IPS-18a (cell line): ENCODE measurements around the gene KRTAP4-1.
"Not testable (repeated sequence)": the region's sequence is repeated elsewhere in the genome, so short reads cannot be mapped to it uniquely, and the experiment has no call there.

Experiments used
- H3K27ac ChIP-seq: one replicate; pipeline ENCODE4 v1.5.1; 2013; ENCODE audit warnings: low read length
- H3K27me3 ChIP-seq: one replicate; pipeline ENCODE4 v1.6.1; 2013; ENCODE audit warnings: mild to moderate bottlenecking, low read length; ENCODE audit not compliant: control insufficient read depth, insufficient read depth
- H3K36me3 ChIP-seq: one replicate; pipeline ENCODE4 v1.6.1; 2013; ENCODE audit warnings: low read depth, low read length; ENCODE audit not compliant: control insufficient read depth
- H3K4me1 ChIP-seq: one replicate; pipeline ENCODE4 v1.6.1; 2013; ENCODE audit warnings: low read depth, low read length; ENCODE audit not compliant: control insufficient read depth
- H3K4me3 ChIP-seq: one replicate; pipeline ENCODE4 v1.5.1; 2013; ENCODE audit warnings: low read length
- H3K9ac ChIP-seq: one replicate; pipeline ENCODE4 v1.6.1; 2013; ENCODE audit warnings: mild to moderate bottlenecking, low read length, moderate library complexity
- H3K9me3 ChIP-seq: one replicate; pipeline ENCODE4 v1.6.1; 2013; ENCODE audit warnings: low read depth, low read length; ENCODE audit not compliant: control insufficient read depth

KRTAP4-1 gene

GRCh38 chr17:41196068-41196467, 11.4 kb upstream of the KRTAP4-1 start:
- no peak overlapping the region for H3K9ac ChIP-seq

GRCh38 chr17:41190328-41190727, 5.6 kb upstream of the KRTAP4-1 start:
- Histone ChIP-seq H3K4me3 (no peak overlapping the region), H3K9me3 (no peaks in the 10 kb centered on the region), H3K27me3 (no peaks in the 10 kb centered on the region), H3K36me3 (no peaks in the 10 kb centered on the region), H3K4me1 (no peaks in the 10 kb centered on the region), H3K9ac (no peak overlapping the region), H3K27ac (no peak overlapping the region)

More at GRCh38 chr17:41196068-41196467, 11.4 kb upstream of the KRTAP4-1 start:
- Histone ChIP-seq H3K27ac (no peak overlapping the region), H3K9me3 (no peaks in the 10 kb centered on the region), H3K4me3 (no peak overlapping the region), H3K36me3 (no peaks in the 10 kb centered on the region), H3K27me3 (no peaks in the 10 kb centered on the region), H3K4me1 (no peaks in the 10 kb centered on the region)

- not testable (repeated sequence) for H3K4me3 ChIP-seq, H3K9ac ChIP-seq, H3K9me3 ChIP-seq, H3K4me1 ChIP-seq, H3K27me3 ChIP-seq, H3K36me3 ChIP-seq, H3K27ac ChIP-seq
These were observed 5.2 kb upstream of the KRTAP4-1 start, which contains the start of gene KRTAP9-1 for GRCh38 chr17:41189837-41190318. KRTAP9-1 (plus strand) TSS chr17:41189887; CDS start chr17:41189887, 0 bp downstream.

GRCh38 chr17:41186872-41187271, 2.2 kb upstream of the KRTAP4-1 start:
- no peaks in the 10 kb centered on the region for H3K36me3 ChIP-seq
- no peaks in the 10 kb centered on the region for H3K4me1 ChIP-seq
- H3K27me3 ChIP-seq: no peaks in the 10 kb centered on the region
- H3K9me3 ChIP-seq: no peaks in the 10 kb centered on the region
- H3K27ac ChIP-seq: no peak overlapping the region
- no peak overlapping the region for H3K4me3 ChIP-seq
- no peak overlapping the region for H3K9ac ChIP-seq

- H3K4me3 ChIP-seq: no peak overlapping the region
- no peak overlapping the region for H3K9ac ChIP-seq
- no peak overlapping the region for H3K27ac ChIP-seq
- H3K36me3 ChIP-seq: no peaks in the 10 kb centered on the region
- H3K9me3 ChIP-seq: no peaks in the 10 kb centered on the region
- no peaks in the 10 kb centered on the region for H3K4me1 ChIP-seq
- H3K27me3 ChIP-seq: no peaks in the 10 kb centered on the region
These were observed 290 bp upstream of the KRTAP4-1 start for GRCh38 chr17:41185001-41185400.

GRCh38 chr17:41178843-41179616, 5.7 kb downstream of the KRTAP4-1 start:
- Histone ChIP-seq H3K4me3 (no peak overlapping the region), H3K9ac (no peak overlapping the region)

GRCh38 chr17:41178341-41178740, 6.4 kb downstream of the KRTAP4-1 start:
- no peaks in the 10 kb centered on the region for H3K36me3 ChIP-seq
- no peaks in the 10 kb centered on the region for H3K27me3 ChIP-seq
- no peaks in the 10 kb centered on the region for H3K4me1 ChIP-seq
- no peaks in the 10 kb centered on the region for H3K9me3 ChIP-seq
- no peak overlapping the region for H3K4me3 ChIP-seq
- no peak overlapping the region for H3K9ac ChIP-seq
- H3K27ac ChIP-seq: no peak overlapping the region

More at GRCh38 chr17:41178843-41179616, 5.7 kb downstream of the KRTAP4-1 start:
- H3K4me1 ChIP-seq: no peaks in the 10 kb centered on the region
- H3K27ac ChIP-seq: no peak overlapping the region
- H3K9me3 ChIP-seq: no peaks in the 10 kb centered on the region
- no peaks in the 10 kb centered on the region for H3K36me3 ChIP-seq
- no peaks in the 10 kb centered on the region for H3K27me3 ChIP-seq

- H3K9ac ChIP-seq: no peak within 1 kb of the TSS
- no peaks in the 10 kb centered on the region for H3K27me3 ChIP-seq
- no peak within 1 kb of the TSS for H3K27ac ChIP-seq
- no peaks in the 10 kb centered on the region for H3K36me3 ChIP-seq
- H3K4me1 ChIP-seq: no peaks in the 10 kb centered on the region
- no peak within 1 kb of the TSS for H3K4me3 ChIP-seq
- H3K9me3 ChIP-seq: no peaks in the 10 kb centered on the region
These were observed 6.9 kb downstream of the KRTAP4-1 start, which contains the start of gene KRTAP4-2 for GRCh38 chr17:41177727-41178271. KRTAP4-2 (minus strand) TSS chr17:41178221; CDS start chr17:41178164, 57 bp downstream.

GRCh38 chr17:41176744-41177387, 7.8 kb downstream of the KRTAP4-1 start:
- no peaks in the 10 kb centered on the region for H3K9me3 ChIP-seq
- H3K9ac ChIP-seq: no peak overlapping the region
- no peaks in the 10 kb centered on the region for H3K27me3 ChIP-seq
- no peaks in the 10 kb centered on the region for H3K4me1 ChIP-seq
- H3K4me3 ChIP-seq: no peak overlapping the region
- H3K36me3 ChIP-seq: no peaks in the 10 kb centered on the region
- no peak overlapping the region for H3K27ac ChIP-seq

GRCh38 chr17:41171886-41172285, 12.8 kb downstream of the KRTAP4-1 start:
- Histone ChIP-seq H3K27ac (no peak overlapping the region), H3K4me1 (no peaks in the 10 kb centered on the region), H3K9ac (no peak overlapping the region), H3K36me3 (no peaks in the 10 kb centered on the region), H3K4me3 (no peak overlapping the region), H3K9me3 (no peaks in the 10 kb centered on the region), H3K27me3 (no peaks in the 10 kb centered on the region)

GRCh38 chr17:41168121-41168520, 16.6 kb downstream of the KRTAP4-1 start, which contains the start of gene KRTAP4-3:
KRTAP4-3 (minus strand) TSS chr17:41168221; CDS start chr17:41168172, 49 bp downstream.
- no peak within 1 kb of the TSS for H3K27ac ChIP-seq
- no peaks in the 10 kb centered on the region for H3K27me3 ChIP-seq
- no peaks in the 10 kb centered on the region for H3K36me3 ChIP-seq
- H3K9me3 ChIP-seq: no peaks in the 10 kb centered on the region
- H3K9ac ChIP-seq: no peak within 1 kb of the TSS
- no peaks in the 10 kb centered on the region for H3K4me1 ChIP-seq
- no peak within 1 kb of the TSS for H3K4me3 ChIP-seq
